HepG2 (cell line): Measurements from ENCODE around the gene FAM110D. TPM values are rescaled to one million over a fixed set of nuclear protein-coding genes. Genes with fewer than 3 reads are reported as not detected.

Experiments
- ATRX ChIP-seq: sonication (generic); formaldehyde crosslinking; IDR thresholded peaks from 2 replicates; pipeline ENCODE4 v1.4.0; 2020; ENCODE audit warnings: missing genetic modification reagents, borderline replicate concordance
- CREBL2 ChIP-seq: sonication (generic); formaldehyde crosslinking; IDR thresholded peaks from 2 replicates; pipeline ENCODE4 v1.8.1; 2023; ENCODE audit warnings: missing genetic modification reagents, mild to moderate bottlenecking, borderline replicate concordance
- EZH2 ChIP-seq: conservative IDR thresholded peaks from 2 replicates; pipeline ENCODE4 v1.6.1; 2012; ENCODE audit warnings: mild to moderate bottlenecking, low read depth, low read length, moderate library complexity
- FOXC1 ChIP-seq: sonication (generic); formaldehyde crosslinking; IDR thresholded peaks from 2 replicates; pipeline ENCODE4 v1.8.0; 2022; ENCODE audit warnings: mild to moderate bottlenecking, missing genetic modification reagents, borderline replicate concordance
- HNF4A ChIP-seq: sonication (generic); formaldehyde crosslinking; IDR thresholded peaks from 2 replicates; pipeline ENCODE4 v1.4.0; 2020; ENCODE audit warnings: missing genetic modification reagents
- MXD1 ChIP-seq: sonication (generic); formaldehyde crosslinking; IDR thresholded peaks from 2 replicates; pipeline ENCODE4 v1.4.0; 2020; ENCODE audit warnings: mild to moderate bottlenecking, missing genetic modification reagents
- PHF21A ChIP-seq: sonication (generic); formaldehyde crosslinking; IDR thresholded peaks from 2 replicates; pipeline ENCODE4 v1.5.0; 2020; ENCODE audit warnings: mild to moderate bottlenecking, missing genetic modification reagents
- TBX2 ChIP-seq: sonication (generic); formaldehyde crosslinking; IDR thresholded peaks from 2 replicates; pipeline ENCODE4 v1.5.0; 2020; ENCODE audit warnings: missing genetic modification reagents, mild to moderate bottlenecking, borderline replicate concordance
- TBX3 ChIP-seq: fragments of 450-650 bp; IDR thresholded peaks from 2 replicates; pipeline ENCODE4 v1.6.1; 2017; ENCODE audit warnings: antibody characterized with exemption, mild to moderate bottlenecking, inconsistent platforms, borderline replicate concordance
- USF2 ChIP-seq, 2 experiments: sonication (generic) in 1 of 2; formaldehyde crosslinking in 1 of 2; IDR thresholded peaks; 2 replicates each; pipeline versions ENCODE4 v1.5.1 to v1.6.1; 2011 to 2020; ENCODE audit warnings: borderline replicate concordance in 1 of 2, low read depth in 1 of 2, low read length in 1 of 2, mild to moderate bottlenecking in 1 of 2, missing genetic modification reagents in 1 of 2, moderate library complexity in 1 of 2
- ZMAT3 ChIP-seq: sonication (generic); formaldehyde crosslinking; conservative IDR thresholded peaks from 2 replicates; pipeline ENCODE4 v1.7.0; 2021; ENCODE audit warnings: missing genetic modification reagents
- ZNF224 ChIP-seq: sonication (generic); formaldehyde crosslinking; IDR thresholded peaks from 2 replicates; pipeline ENCODE4 v1.5.0; 2020; ENCODE audit warnings: mild to moderate bottlenecking, missing genetic modification reagents
- ZNF251 ChIP-seq: sonication (generic); formaldehyde crosslinking; IDR thresholded peaks from 2 replicates; pipeline ENCODE4 v1.9.0; 2021; ENCODE audit warnings: mild to moderate bottlenecking, missing genetic modification reagents
- ZNF678 ChIP-seq: sonication (generic); formaldehyde crosslinking; IDR thresholded peaks from 2 replicates; pipeline ENCODE4 v1.4.0; 2020; ENCODE audit warnings: mild to moderate bottlenecking, missing genetic modification reagents
- polyA plus RNA-seq, 8 experiments: library from polyadenylated mRNA; depleted of rRNA in 3 of 8; stranded (reverse) in 7 of 8; unstranded in 1 of 8; fragments of >200 nt; fragmentation: Illumina TruSeq in 4 of 8; extraction: Trizol in 4 of 8; gene quantifications; 2 replicates each; pipeline versions ENCODE4 v1.2.1 to v1.2.3, GENCODE V29; 2011 to 2016; ENCODE audit warnings: low read depth in 4 of 8, missing spikeins in 1 of 8, mixed read lengths in 1 of 8; ENCODE audit not compliant: insufficient read depth in 1 of 8
- total RNA-seq, 5 experiments: library from RNA; depleted of rRNA; stranded (reverse); fragments of >200 nt; fragmentation: Illumina TruSeq; extraction: Trizol; gene quantifications; 2 replicates each; pipeline ENCODE4 v1.2.3, GENCODE V29; 2016; ENCODE audit warnings: low read depth in 1 of 5
- TF ChIP-seq, protein P1 (sequence below): sonication (generic); formaldehyde crosslinking; IDR thresholded peaks from 2 replicates; pipeline ENCODE4 v1.4.0; 2020; ENCODE audit warnings: missing genetic modification reagents
- TF ChIP-seq, protein P2 (sequence below): sonication (generic); formaldehyde crosslinking; IDR thresholded peaks from 2 replicates; pipeline ENCODE4 v1.4.0; 2020; ENCODE audit warnings: missing genetic modification reagents
- TF ChIP-seq, protein P3 (sequence below): sonication (generic); formaldehyde crosslinking; IDR thresholded peaks from 2 replicates; pipeline ENCODE4 v1.4.0; 2020; ENCODE audit warnings: missing genetic modification reagents

FAM110D gene
- total and polyA plus RNA-seq, 2 of the 13 experiments (the other 11 are each of a cell fraction or from before 2014, with no cell fraction given), result not detected

DNA sequence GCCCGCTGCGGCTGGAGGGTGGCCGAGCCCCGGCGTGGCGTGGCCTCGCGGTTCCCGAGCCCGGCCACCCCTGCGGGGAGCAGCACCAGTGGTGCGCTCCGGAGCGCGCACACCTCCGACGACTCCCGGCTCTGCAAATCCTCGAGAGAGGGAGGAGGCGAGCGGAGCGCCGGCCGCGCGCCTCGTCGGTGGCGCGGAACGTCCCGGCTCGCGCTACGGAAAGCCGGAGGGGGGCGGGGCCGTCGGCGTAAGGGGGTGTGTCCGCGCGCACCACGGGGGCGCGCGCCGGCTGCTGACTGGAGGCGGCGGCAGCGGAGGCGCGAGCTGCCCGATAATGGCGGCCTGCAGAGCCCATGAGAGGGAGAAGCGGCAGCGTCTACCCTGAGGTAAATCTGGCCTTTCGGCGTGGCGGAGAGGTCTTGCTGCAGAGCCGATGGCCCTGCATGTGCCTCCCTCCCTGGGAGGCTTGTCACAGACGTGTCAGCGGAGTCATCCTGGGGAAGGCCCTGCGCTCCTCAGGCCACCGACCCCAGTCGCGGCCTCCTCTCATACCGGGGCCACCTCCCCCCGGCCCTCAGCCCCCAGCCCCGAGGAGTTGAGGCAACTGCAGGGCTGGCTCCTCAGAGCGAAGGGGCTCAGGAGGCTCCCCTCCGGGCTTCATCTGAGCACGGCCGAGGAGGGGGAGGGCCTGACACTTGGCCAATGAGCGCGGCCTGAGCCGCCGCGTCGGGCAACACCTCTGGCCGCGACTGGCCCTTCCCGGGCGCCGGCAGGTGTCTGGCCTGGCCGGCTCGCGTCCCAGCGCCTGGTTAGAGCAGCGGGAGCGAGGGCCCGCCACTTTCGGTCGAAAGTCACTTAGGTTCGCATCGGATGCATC is 47.1 kb upstream of the FAM110D start, which contains the start of gene PDIK1L (continued):
- no peak for TF ChIP-seq USF2 (IDR thresholded peaks at IDR 0.05; ENCODE audit: low read depth, low read length)
- no peak for TF ChIP-seq USF2 (CRISPR knock-in tag; IDR thresholded peaks at IDR 0.05; ENCODE audit: borderline replicate concordance)
- TF ChIP-seq TBX3, result peak; percentile 39; the same call in 1 of the 2 replicates
- no peak for TF ChIP-seq HNF4A (CRISPR knock-in tag)
- no peak for TF ChIP-seq ZNF251 (CRISPR knock-in tag)
- no peak for TF ChIP-seq ATRX (CRISPR knock-in tag)
- TF ChIP-seq ZNF678, result 0 out of 2 replicates have a peak, but pooled peaks have one; percentile 57
- no peak; the same call in 1 of the 2 replicates for TF ChIP-seq PHF21A (CRISPR knock-in tag)
- TF ChIP-seq FOXC1 (CRISPR knock-in tag), result no peak
- TF ChIP-seq MXD1 (CRISPR knock-in tag), result peak; percentile 64; the same call in 1 of the 2 replicates
- TF ChIP-seq TBX2, result peak; percentile 72
- TF ChIP-seq, protein P1, sequence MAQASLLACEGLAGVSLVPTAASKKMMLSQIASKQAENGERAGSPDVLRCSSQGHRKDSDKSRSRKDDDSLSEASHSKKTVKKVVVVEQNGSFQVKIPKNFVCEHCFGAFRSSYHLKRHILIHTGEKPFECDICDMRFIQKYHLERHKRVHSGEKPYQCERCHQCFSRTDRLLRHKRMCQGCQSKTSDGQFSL (CRISPR knock-in tag), result no peak
- TF ChIP-seq, protein P2, sequence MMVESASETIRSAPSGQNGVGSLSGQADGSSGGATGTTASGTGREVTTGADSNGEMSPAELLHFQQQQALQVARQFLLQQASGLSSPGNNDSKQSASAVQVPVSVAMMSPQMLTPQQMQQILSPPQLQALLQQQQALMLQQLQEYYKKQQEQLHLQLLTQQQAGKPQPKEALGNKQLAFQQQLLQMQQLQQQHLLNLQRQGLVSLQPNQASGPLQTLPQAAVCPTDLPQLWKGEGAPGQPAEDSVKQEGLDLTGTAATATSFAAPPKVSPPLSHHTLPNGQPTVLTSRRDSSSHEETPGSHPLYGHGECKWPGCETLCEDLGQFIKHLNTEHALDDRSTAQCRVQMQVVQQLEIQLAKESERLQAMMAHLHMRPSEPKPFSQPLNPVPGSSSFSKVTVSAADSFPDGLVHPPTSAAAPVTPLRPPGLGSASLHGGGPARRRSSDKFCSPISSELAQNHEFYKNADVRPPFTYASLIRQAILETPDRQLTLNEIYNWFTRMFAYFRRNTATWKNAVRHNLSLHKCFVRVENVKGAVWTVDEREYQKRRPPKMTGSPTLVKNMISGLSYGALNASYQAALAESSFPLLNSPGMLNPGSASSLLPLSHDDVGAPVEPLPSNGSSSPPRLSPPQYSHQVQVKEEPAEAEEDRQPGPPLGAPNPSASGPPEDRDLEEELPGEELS (CRISPR knock-in tag), result no peak
- TF ChIP-seq EZH2, result no peak
- 0 out of 2 replicates have a peak, but pooled peaks have one; percentile 36 for TF ChIP-seq CREBL2 (CRISPR knock-in tag)
- 0 out of 2 replicates have a peak, but pooled peaks have one; percentile 66 for TF ChIP-seq ZNF224 (CRISPR knock-in tag)
- TF ChIP-seq ZMAT3 (CRISPR knock-in tag), result peak; percentile 41
- TF ChIP-seq, protein P3, sequence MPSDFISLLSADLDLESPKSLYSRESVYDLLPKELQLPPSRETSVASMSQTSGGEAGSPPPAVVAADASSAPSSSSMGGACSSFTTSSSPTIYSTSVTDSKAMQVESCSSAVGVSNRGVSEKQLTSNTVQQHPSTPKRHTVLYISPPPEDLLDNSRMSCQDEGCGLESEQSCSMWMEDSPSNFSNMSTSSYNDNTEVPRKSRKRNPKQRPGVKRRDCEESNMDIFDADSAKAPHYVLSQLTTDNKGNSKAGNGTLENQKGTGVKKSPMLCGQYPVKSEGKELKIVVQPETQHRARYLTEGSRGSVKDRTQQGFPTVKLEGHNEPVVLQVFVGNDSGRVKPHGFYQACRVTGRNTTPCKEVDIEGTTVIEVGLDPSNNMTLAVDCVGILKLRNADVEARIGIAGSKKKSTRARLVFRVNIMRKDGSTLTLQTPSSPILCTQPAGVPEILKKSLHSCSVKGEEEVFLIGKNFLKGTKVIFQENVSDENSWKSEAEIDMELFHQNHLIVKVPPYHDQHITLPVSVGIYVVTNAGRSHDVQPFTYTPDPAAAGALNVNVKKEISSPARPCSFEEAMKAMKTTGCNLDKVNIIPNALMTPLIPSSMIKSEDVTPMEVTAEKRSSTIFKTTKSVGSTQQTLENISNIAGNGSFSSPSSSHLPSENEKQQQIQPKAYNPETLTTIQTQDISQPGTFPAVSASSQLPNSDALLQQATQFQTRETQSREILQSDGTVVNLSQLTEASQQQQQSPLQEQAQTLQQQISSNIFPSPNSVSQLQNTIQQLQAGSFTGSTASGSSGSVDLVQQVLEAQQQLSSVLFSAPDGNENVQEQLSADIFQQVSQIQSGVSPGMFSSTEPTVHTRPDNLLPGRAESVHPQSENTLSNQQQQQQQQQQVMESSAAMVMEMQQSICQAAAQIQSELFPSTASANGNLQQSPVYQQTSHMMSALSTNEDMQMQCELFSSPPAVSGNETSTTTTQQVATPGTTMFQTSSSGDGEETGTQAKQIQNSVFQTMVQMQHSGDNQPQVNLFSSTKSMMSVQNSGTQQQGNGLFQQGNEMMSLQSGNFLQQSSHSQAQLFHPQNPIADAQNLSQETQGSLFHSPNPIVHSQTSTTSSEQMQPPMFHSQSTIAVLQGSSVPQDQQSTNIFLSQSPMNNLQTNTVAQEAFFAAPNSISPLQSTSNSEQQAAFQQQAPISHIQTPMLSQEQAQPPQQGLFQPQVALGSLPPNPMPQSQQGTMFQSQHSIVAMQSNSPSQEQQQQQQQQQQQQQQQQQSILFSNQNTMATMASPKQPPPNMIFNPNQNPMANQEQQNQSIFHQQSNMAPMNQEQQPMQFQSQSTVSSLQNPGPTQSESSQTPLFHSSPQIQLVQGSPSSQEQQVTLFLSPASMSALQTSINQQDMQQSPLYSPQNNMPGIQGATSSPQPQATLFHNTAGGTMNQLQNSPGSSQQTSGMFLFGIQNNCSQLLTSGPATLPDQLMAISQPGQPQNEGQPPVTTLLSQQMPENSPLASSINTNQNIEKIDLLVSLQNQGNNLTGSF (CRISPR knock-in tag), result no peak
